ENCODE measurements around the gene GPR6. TPM values are rescaled to one million over a fixed set of nuclear protein-coding genes. Genes with fewer than 3 reads are reported as not detected.

Gene GPR6
- total and polyA plus RNA-seq, 2 donors (not counting 3 experiments of a cell fraction or from before 2014, with no cell fraction given): not detected

GRCh38 chr6:109945091-109945490 is 33.0 kb upstream of the GPR6 start:
- Histone ChIP-seq H3K4me1 (ENCODE audit: control insufficient read depth, extremely low read depth, insufficient read depth, low read length) (no peaks in the 10 kb centered on the region), H3K9ac (replicated peaks; ENCODE audit: extremely low read depth, insufficient read depth, low read length) (no peak overlapping the region), H3K4me3 (replicated peaks in 1 of 3; ENCODE audit: insufficient read depth in 1 of 3, low read depth in 1 of 3, low read length in 3 of 3) (no peak overlapping the region), H2AFZ (ENCODE audit: low read depth, low read length) (no peak overlapping the region), H3K79me2 (ENCODE audit: control insufficient read depth, insufficient read depth, low read length) (no peaks in the 10 kb centered on the region), H3K9me1 (replicated peaks; ENCODE audit: control insufficient read depth, extremely low read depth, insufficient read depth, low read length) (no peaks in the 10 kb centered on the region), H3K27ac (ENCODE audit: insufficient read depth, low read depth, low read length) (no peak overlapping the region), H3K4me2 (ENCODE audit: insufficient read depth, low read length) (no peak overlapping the region), H4K20me1 (replicated peaks; ENCODE audit: control insufficient read depth, extremely low read depth, insufficient read depth, low read length) (no peaks in the 10 kb centered on the region), H3K36me3 (ENCODE audit: control insufficient read depth in 2 of 2, extremely low read depth in 1 of 2, insufficient read depth in 2 of 2, low read length in 2 of 2) (no peaks in the 10 kb centered on the region), H3K27me3 (ENCODE audit: control insufficient read depth in 2 of 2, insufficient read depth in 2 of 2, low read length in 2 of 2) (peaks cover 2 to 5% of the 10 kb centered on the region in 2 experiments), H3K9me3 (replicated peaks; ENCODE audit: control insufficient read depth, insufficient read depth, low read length) (no peaks in the 10 kb centered on the region)
- ChIA-PET CTCF (no interaction called here), POLR2A (no interaction called here)
- FAIRE-seq: no peak
- BruUV-seq (replicated peaks): no TSS peak
- dilution Hi-C loops (cut with MboI; ENCODE audit: extremely low pct_ligation_motif_present, low sequenced_read_pairs) (no loop called here), intact Hi-C loops (cut with micrococcal nuclease) (no loop called here)
- no peak for DNase-seq (ENCODE audit: low read depth, low spot score)
- TF ChIP-seq FOS (IDR thresholded peaks at IDR 0.05; ENCODE audit: borderline replicate concordance, insufficient read depth, low read length) (no peak), MAX (IDR thresholded peaks at IDR 0.05; ENCODE audit: insufficient read depth, insufficient read length) (no peak), POLR2AphosphoS5 (IDR thresholded peaks at IDR 0.05; ENCODE audit: insufficient read depth, low read depth, low read length) (no peak), EZH2 (IDR thresholded peaks at IDR 0.05; ENCODE audit: borderline replicate concordance, low read depth, low read length, severe bottlenecking) (no peak), POLR2A (IDR thresholded peaks at IDR 0.05; ENCODE audit: low read depth, low read length) (no peak)

- CTCF ChIA-PET: interaction anchor here (1.3 kb wide), 2 partner anchors 20 to 92 kb away, joined by 3 to 4 read pairs; no protein-coding TSS in a partner anchor
- Histone ChIP-seq H3K9me1 (replicated peaks; ENCODE audit: control insufficient read depth, extremely low read depth, insufficient read depth, low read length) (no peaks in the 10 kb centered on the region), H4K20me1 (replicated peaks; ENCODE audit: control insufficient read depth, extremely low read depth, insufficient read depth, low read length) (no peaks in the 10 kb centered on the region), H3K4me3 (replicated peaks in 1 of 3; ENCODE audit: insufficient read depth in 1 of 3, low read depth in 1 of 3, low read length in 3 of 3) (no peak overlapping the region), H3K27ac (ENCODE audit: insufficient read depth, low read depth, low read length) (no peak overlapping the region), H3K4me1 (ENCODE audit: control insufficient read depth, extremely low read depth, insufficient read depth, low read length) (no peaks in the 10 kb centered on the region), H3K36me3 (ENCODE audit: control insufficient read depth in 2 of 2, extremely low read depth in 1 of 2, insufficient read depth in 2 of 2, low read length in 2 of 2) (no peaks in the 10 kb centered on the region), H3K27me3 (ENCODE audit: control insufficient read depth in 2 of 2, insufficient read depth in 2 of 2, low read length in 2 of 2) (peaks cover 2 to 8% of the 10 kb centered on the region in 2 experiments), H2AFZ (ENCODE audit: low read depth, low read length) (no peak overlapping the region), H3K79me2 (ENCODE audit: control insufficient read depth, insufficient read depth, low read length) (no peaks in the 10 kb centered on the region), H3K4me2 (ENCODE audit: insufficient read depth, low read length) (no peak overlapping the region), H3K9ac (replicated peaks; ENCODE audit: extremely low read depth, insufficient read depth, low read length) (no peak overlapping the region), H3K9me3 (replicated peaks; ENCODE audit: control insufficient read depth, insufficient read depth, low read length) (no peaks in the 10 kb centered on the region)
- intact Hi-C loops (cut with micrococcal nuclease): no loop called here
- dilution Hi-C loops (cut with MboI; ENCODE audit: extremely low pct_ligation_motif_present, low sequenced_read_pairs): no loop called here
- DNase-seq (ENCODE audit: low read depth, low spot score): no peak
- no peak for FAIRE-seq
- POLR2A ChIA-PET: no interaction called here
- no TSS peak for BruUV-seq (replicated peaks)
- TF ChIP-seq MAX (IDR thresholded peaks at IDR 0.05; ENCODE audit: insufficient read depth, insufficient read length) (no peak), MYC (IDR thresholded peaks at IDR 0.05; ENCODE audit: low read depth, low read length) (no peak)
These were observed 31.1 kb upstream of the GPR6 start for GRCh38 chr6:109946979-109947378.
